GM12878 (cell line): ENCODE measurements around the gene GLYAT. TPM values are rescaled to one million over a fixed set of nuclear protein-coding genes. Genes with fewer than 3 reads are reported as not detected.

Source experiments
- ATAC-seq: fragments of 200-7000 bp; cut with Tn5 transposase; 3 replicates; pipeline ENCODE4 v1.9.1; 2020; ENCODE audit warnings: mild to moderate bottlenecking, moderate library complexity
- BruUV-seq: library from RNA; stranded (reverse); fragments of 400-500 nt; replicated peaks from 2 replicates; lab custom pipeline; 2021; lab: Mats Ljungman, UMichigan
- CTCF ChIA-PET: fragments of 300-600 bp; sonication (Branson Sonifier 250); formaldehyde crosslinking; extraction: SDS; loops from one replicate; lab custom pipeline; 2021; ENCODE audit warnings: inconsistent platforms; lab: Yijun Ruan, JAX
- POLR2A ChIA-PET: fragments of 350-600 bp; formaldehyde crosslinking; extraction: SDS; loops from one replicate; lab custom pipeline; 2021; ENCODE audit warnings: inconsistent platforms; lab: Charles Lee
- RAD21 ChIA-PET: fragments of 300-600 bp; sonication (Branson Sonifier 250); formaldehyde crosslinking; loops from one replicate; lab custom pipeline; 2023; ENCODE audit warnings: antibody characterized with exemption; ENCODE audit not compliant: unreplicated experiment; lab: Charles Lee
- SMC1A ChIA-PET: fragments of 300-600 bp; sonication (Branson Sonifier 250); formaldehyde crosslinking; loops from one replicate; lab custom pipeline; 2023; ENCODE audit not compliant: unreplicated experiment, uncharacterized antibody; lab: Charles Lee
- DNase-seq: peaks from one replicate; pipeline ENCODE4 v3.0.0-alpha.2; 2011; ENCODE audit warnings: low read depth, low spot score
- FAIRE-seq: peaks from 3 replicates; lab custom pipeline; 2011; peaks lifted over from hg19 to GRCh38; lab: Jason Lieb, UNC
- H2AFZ ChIP-seq: 2 replicates; pipeline ENCODE4 v1.6.0; 2011; ENCODE audit warnings: low read depth, low read length, control low read depth; ENCODE audit not compliant: control insufficient read depth
- H3K27ac ChIP-seq: 2 replicates; pipeline ENCODE4 v1.5.1; 2011; ENCODE audit warnings: control low read depth; ENCODE audit not compliant: control insufficient read depth, insufficient read depth
- H3K27me3 ChIP-seq, 2 experiments: replicated peaks in 1 of 2; 2 replicates each; pipeline versions ENCODE4 v1.6.0 to v1.6.1; 2011; ENCODE audit warnings: low read length in 1 of 2; ENCODE audit not compliant: control insufficient read depth in 2 of 2, insufficient read depth in 2 of 2
- H3K36me3 ChIP-seq, 2 experiments: 2 replicates each; pipeline ENCODE4 v1.5.1; 2011; ENCODE audit warnings: low read length in 1 of 2; ENCODE audit not compliant: control insufficient read depth in 2 of 2, insufficient read depth in 2 of 2
- H3K4me1 ChIP-seq: 2 replicates; pipeline ENCODE4 v1.6.1; 2011; ENCODE audit warnings: mild to moderate bottlenecking, low read length, moderate library complexity, mixed read lengths; ENCODE audit not compliant: control insufficient read depth, insufficient read depth
- H3K4me2 ChIP-seq: 2 replicates; pipeline ENCODE4 v1.6.0; 2011; ENCODE audit warnings: control low read depth; ENCODE audit not compliant: control insufficient read depth, insufficient read depth
- H3K4me3 ChIP-seq: fragments of 200-600 bp; sonication (generic); 2 replicates; pipeline ENCODE4 v1.5.1; 2016
- H3K79me2 ChIP-seq: 2 replicates; pipeline ENCODE4 v1.6.0; 2011; ENCODE audit warnings: low read length; ENCODE audit not compliant: control insufficient read depth, insufficient read depth
- H3K9ac ChIP-seq: 2 replicates; pipeline ENCODE4 v1.8.0; 2011; ENCODE audit warnings: low read length, control low read depth, mixed read lengths; ENCODE audit not compliant: control insufficient read depth, insufficient read depth
- H3K9me3 ChIP-seq: replicated peaks from 3 replicates; pipeline ENCODE4 v1.5.1; 2011; ENCODE audit warnings: mild to moderate bottlenecking, low read length; ENCODE audit not compliant: control insufficient read depth, insufficient read depth
- H4K20me1 ChIP-seq: 2 replicates; pipeline ENCODE4 v1.6.0; 2011; ENCODE audit not compliant: control insufficient read depth, insufficient read depth
- ATF3 ChIP-seq: IDR thresholded peaks from 2 replicates; pipeline ENCODE4 v1.6.1; 2011; ENCODE audit warnings: low read depth, mild to moderate bottlenecking, low read length, moderate library complexity, borderline replicate concordance; ENCODE audit errors: extremely low read depth
- BCLAF1 ChIP-seq: fragments of 450-650 bp; IDR thresholded peaks from 2 replicates; pipeline ENCODE4 v1.6.1; 2017; ENCODE audit warnings: antibody characterized with exemption, mild to moderate bottlenecking, moderate library complexity
- CTCF ChIP-seq, 3 experiments: IDR thresholded peaks in 2 of 3; conservative IDR thresholded peaks in 1 of 3; 2 replicates each; pipeline ENCODE4 v1.5.1; 2011; ENCODE audit warnings: low read depth in 3 of 3, low read length in 3 of 3, mild to moderate bottlenecking in 3 of 3, control low read depth in 2 of 3, moderate library complexity in 2 of 3, inconsistent platforms in 1 of 3, mixed read lengths in 1 of 3; ENCODE audit not compliant: control insufficient read depth in 2 of 3, insufficient read depth in 1 of 3; ENCODE audit errors: extremely low read depth in 1 of 3
- DPF2 ChIP-seq: fragments of 450-650 bp; IDR thresholded peaks from 2 replicates; pipeline ENCODE4 v1.6.1; 2017; ENCODE audit warnings: mild to moderate bottlenecking
- EZH2 ChIP-seq: IDR thresholded peaks from 2 replicates; pipeline ENCODE4 v1.6.1; 2012; ENCODE audit warnings: low read depth, mild to moderate bottlenecking, control low read depth, inconsistent platforms, low read length, borderline replicate concordance; ENCODE audit not compliant: control insufficient read depth
- GATAD2B ChIP-seq: fragments of 450-650 bp; conservative IDR thresholded peaks from 2 replicates; pipeline ENCODE4 v1.6.1; 2017; ENCODE audit warnings: low read depth, mild to moderate bottlenecking, moderate library complexity
- HSF1 ChIP-seq: fragments of 150-350 bp; IDR thresholded peaks from 2 replicates; pipeline ENCODE4 v1.6.1; 2014; ENCODE audit warnings: mild to moderate bottlenecking, low read depth, low read length
- IRF4 ChIP-seq: IDR thresholded peaks from 2 replicates; pipeline ENCODE4 v1.6.1; 2011; ENCODE audit warnings: low read depth, low read length
- LARP7 ChIP-seq: fragments of 450-650 bp; IDR thresholded peaks from 2 replicates; pipeline ENCODE4 v1.6.1; 2017; ENCODE audit warnings: mild to moderate bottlenecking
- RBBP5 ChIP-seq: fragments of 200-600 bp; sonication (generic); conservative IDR thresholded peaks from 2 replicates; pipeline ENCODE4 v1.6.1; 2016
- SREBF1 ChIP-seq: IDR thresholded peaks from 2 replicates; pipeline ENCODE4 v1.6.1; 2012; ENCODE audit warnings: mild to moderate bottlenecking, low read length
- YY1 ChIP-seq: IDR thresholded peaks from 2 replicates; pipeline ENCODE4 v1.6.1; 2011; ENCODE audit warnings: low read depth, mild to moderate bottlenecking, low read length
- ZNF622 ChIP-seq: fragments of 450-650 bp; IDR thresholded peaks from 2 replicates; pipeline ENCODE4 v1.6.1; 2017; ENCODE audit warnings: mild to moderate bottlenecking, inconsistent platforms
- WGBS: methylation state at CpG from one replicate; pipeline ENCODE4 v1.1.6; 2016; ENCODE audit warnings: low lambda C conversion rate; ENCODE audit not compliant: insufficient replicate concordance, insufficient coverage; ENCODE audit errors: missing lambda C conversion rate; 5-methylcytosine and 5-hydroxymethylcytosine counted together
- in situ Hi-C: fragments of 300-500 bp; cut with MboI; formaldehyde crosslinking; loops from 9 replicates; pipeline ENCODE4 v1.14.3; 2018; ENCODE audit warnings: mixed read lengths
- intact Hi-C: fragments of 100-400 bp; cut with micrococcal nuclease; formaldehyde crosslinking; loops from one replicate; pipeline ENCODE4 v1.14.2; 2022; ENCODE audit not compliant: unreplicated experiment
- polyA plus RNA-seq, 11 experiments: library from polyadenylated mRNA; depleted of rRNA in 4 of 11; unstranded in 6 of 11; stranded (reverse) in 5 of 11; fragments of >200 nt; fragmentation: Nextera tagmentation in 4 of 11; fragmentation: Illumina TruSeq in 1 of 11; extraction: Ambion mirVana in 4 of 11; extraction: Trizol in 1 of 11; gene quantifications; 1 replicate in 1 of 11; 2 replicates in 10 of 11; pipeline versions ENCODE4 v1.2.1 to v1.2.3, GENCODE V29; 2011 to 2016; ENCODE audit warnings: inconsistent platforms in 2 of 11, missing spikeins in 2 of 11, low read depth in 1 of 11
- total RNA-seq, 4 experiments: library from RNA; depleted of rRNA in 3 of 4; stranded (reverse); fragments of >200 nt in 3 of 4; fragmentation: Illumina TruSeq in 1 of 4; extraction: Trizol in 1 of 4; gene quantifications; 2 replicates each; pipeline versions ENCODE4 v1.2.1 to v1.2.3, GENCODE V29; 2013 to 2021

Gene GLYAT
- total and polyA plus RNA-seq, 10 of the 15 experiments (the other 5 are each of a cell fraction or from before 2014, with no cell fraction given): 0.18 TPM; not detected in 9

- peak; percentile 91 to 97 (median 97) for TF ChIP-seq CTCF (IDR thresholded peaks at IDR 0.05 in 2 of 3, conservative IDR thresholded peaks at IDR 0.05 in 1 of 3; ENCODE audit: control insufficient read depth in 2 of 3, extremely low read depth in 1 of 3, insufficient read depth in 1 of 3, low read depth in 3 of 3, low read length in 3 of 3)
- TF ChIP-seq YY1: 0 out of 2 replicates have a peak, but pooled peaks have one; percentile 47
- TF ChIP-seq ATF3: no peak
- peak; percentile 22; the same call in 1 of the 2 replicates for TF ChIP-seq IRF4
These were observed 56.2 kb downstream of the GLYAT start (continued) for GRCh38 chr11:58675334-58676155.

- no peaks in the 10 kb centered on the region for H3K4me1 ChIP-seq
- no peaks in the 10 kb centered on the region for H3K27me3 ChIP-seq
- WGBS: 84% methylated on average over 12 of the region's 12 CpGs
- no peaks in the 10 kb centered on the region for H3K79me2 ChIP-seq
- intact Hi-C loops: loop anchor here (1.0 to 2.0 kb wide), 4 partner anchors 20 to 114 kb away; no protein-coding TSS in a partner anchor
- no peak overlapping the region for H3K27ac ChIP-seq
- H3K9ac ChIP-seq: no peak overlapping the region
- RAD21 ChIA-PET: interaction anchor here (1.0 to 1.8 kb wide), 3 partner anchors 19 to 28 kb away, joined by 4 to 7 read pairs (median 5); no protein-coding TSS in a partner anchor
- H2AFZ ChIP-seq: no peak overlapping the region
- no peaks in the 10 kb centered on the region for H4K20me1 ChIP-seq
- SMC1A ChIA-PET: interaction anchor here (0.7 to 3.4 kb wide), 7 partner anchors 22 to 465 kb away, joined by 3 to 23 read pairs (median 8); partner anchors contain the start of gene LPXN
- POLR2A ChIA-PET: no interaction called here
- in situ Hi-C loops: no loop called here
- H3K4me2 ChIP-seq: no peak overlapping the region
- BruUV-seq: no TSS peak
- ATAC-seq (no peak), DNase-seq (no peak), FAIRE-seq (no peak)
- no peak overlapping the region for H3K4me3 ChIP-seq
- CTCF ChIA-PET: interaction anchor here (1.0 to 4.9 kb wide), 10 partner anchors 12 to 98 kb away, joined by 3 to 49 read pairs (median 4); partner anchors contain the start of gene LPXN
- no peaks in the 10 kb centered on the region for H3K36me3 ChIP-seq
- H3K9me3 ChIP-seq: no peaks in the 10 kb centered on the region
- TF ChIP-seq DPF2: no peak
- TF ChIP-seq SREBF1: no peak
- no peak for TF ChIP-seq RBBP5
- no peak for TF ChIP-seq LARP7
- no peak for TF ChIP-seq HSF1
- no peak for TF ChIP-seq ZNF622
- no peak for TF ChIP-seq GATAD2B
- no peak for TF ChIP-seq BCLAF1
- no peak for TF ChIP-seq EZH2
These were observed 57.1 kb downstream of the GLYAT start for GRCh38 chr11:58674609-58675008.
